CD4-positive, alpha-beta T cell (primary cell): ENCODE data around the gene TRIP11. TPM values are rescaled to one million over a fixed set of nuclear protein-coding genes. Genes with fewer than 3 reads are reported as not detected.

Experiments used
- ATAC-seq: fragments of 200-7000 bp; cut with Tn5 transposase; one replicate; pipeline ENCODE4 v1.10.0; 2022; ENCODE audit warnings: mild to moderate bottlenecking; ENCODE audit not compliant: poor library complexity
- CTCF ChIA-PET: fragments of 350-600 bp; sonication (Branson Sonifier 250); formaldehyde crosslinking; loops from one replicate; lab custom pipeline; 2021; ENCODE audit warnings: antibody characterized with exemption, inconsistent platforms; lab: Charles Lee
- POLR2A ChIA-PET: fragments of 350-600 bp; sonication (Branson Sonifier 250); formaldehyde crosslinking; loops from one replicate; lab custom pipeline; 2021; ENCODE audit warnings: antibody characterized with exemption, inconsistent platforms; lab: Charles Lee
- DNase-seq, 14 experiments: peaks; one replicate each; pipeline ENCODE4 v3.0.0-alpha.2; 2013 to 2020; ENCODE audit warnings: mixed read lengths in 2 of 14
- H3K27ac ChIP-seq, 2 donors: one replicate each; pipeline versions ENCODE4 v1.5.1 to v1.7.0; 2013; ENCODE audit warnings: low read length in 2 of 2, low read depth in 1 of 2, mild to moderate bottlenecking in 1 of 2
- H3K27me3 ChIP-seq, 2 experiments: 1 replicate in 1 of 2; 2 replicates in 1 of 2; pipeline versions ENCODE4 v1.6.1 to v1.7.0; 2013; ENCODE audit warnings: low read length in 2 of 2, control low read depth in 1 of 2, mild to moderate bottlenecking in 1 of 2, moderate library complexity in 1 of 2; ENCODE audit not compliant: insufficient read depth in 2 of 2, control insufficient read depth in 1 of 2
- H3K36me3 ChIP-seq: one replicate; pipeline ENCODE4 v1.6.1; 2013; ENCODE audit warnings: low read length, control low read depth; ENCODE audit not compliant: insufficient read depth
- H3K4me1 ChIP-seq: one replicate; pipeline ENCODE4 v1.6.1; 2013; ENCODE audit warnings: low read length, control low read depth; ENCODE audit not compliant: insufficient read depth
- H3K4me3 ChIP-seq: one replicate; pipeline ENCODE4 v1.5.1; 2013; ENCODE audit warnings: mild to moderate bottlenecking, low read length, moderate library complexity
- H3K9me3 ChIP-seq, 2 experiments: 1 replicate in 1 of 2; 2 replicates in 1 of 2; pipeline versions ENCODE4 v1.6.1 to v1.7.0; 2013; ENCODE audit warnings: low read length in 2 of 2, mild to moderate bottlenecking in 2 of 2, control low read depth in 1 of 2, moderate library complexity in 1 of 2; ENCODE audit not compliant: control insufficient read depth in 1 of 2, insufficient read depth in 1 of 2
- H3K27ac Mint-ChIP-seq: one replicate; pipeline ENCODE4 v1.8.0; 2020; ENCODE audit warnings: mixed read lengths
- H3K27me3 Mint-ChIP-seq: one replicate; pipeline ENCODE4 v1.8.0; 2021; ENCODE audit warnings: mixed read lengths
- H3K36me3 Mint-ChIP-seq: one replicate; pipeline ENCODE4 v1.8.0; 2021; ENCODE audit warnings: low read depth, mixed read lengths
- H3K4me1 Mint-ChIP-seq: one replicate; pipeline ENCODE4 v1.8.0; 2021; ENCODE audit warnings: low read depth, mixed read lengths
- H3K4me3 Mint-ChIP-seq: one replicate; pipeline ENCODE4 v1.8.0; 2020; ENCODE audit warnings: mild to moderate bottlenecking, mixed read lengths
- H3K9me3 Mint-ChIP-seq: one replicate; pipeline ENCODE4 v1.8.0; 2020; ENCODE audit warnings: mixed read lengths
- CTCF ChIP-seq: fragments of 200-600 bp; IDR thresholded peaks from one replicate; pipeline ENCODE4 v1.8.0; 2022; ENCODE audit warnings: antibody characterized with exemption, mild to moderate bottlenecking
- intact Hi-C, 2 experiments: fragments of 100-400 bp; cut with DNase I in 1 of 2; cut with micrococcal nuclease in 1 of 2; formaldehyde crosslinking; loops; one replicate each; pipeline versions ENCODE4 v1.15.1 to v1.9.0; 2023 to 2025; cut with DNase I, micrococcal nuclease
- total RNA-seq, 174 experiments: library from RNA in 2 of 174; stranded (reverse) in 2 of 174; gene quantifications; one replicate each; pipeline ENCODE4 v1.2.3 and lab custom pipeline; 2021 to 2026

TRIP11 gene
- total RNA-seq, 2 experiments from 2014 or later, result 30.0 to 31.2 TPM

- H3K27me3 Mint-ChIP-seq, result peaks cover 5% of the 10 kb centered on the region
- no peak for DNase-seq
- Histone ChIP-seq H3K4me1 (no peaks in the 10 kb centered on the region), H3K27ac (no peak overlapping the region), H3K36me3 (no peaks in the 10 kb centered on the region), H3K4me3 (no peak overlapping the region), H3K9me3 (no peaks in the 10 kb centered on the region), H3K27me3 (peaks cover 0 to 2% of the 10 kb centered on the region in 2 experiments)
- intact Hi-C loops, result no loop called here
- CTCF ChIA-PET, result no interaction called here
- POLR2A ChIA-PET, result interaction anchor here (0.6 kb wide), 1 partner anchor 83 kb away, joined by 4 read pairs; the partner anchor contains the start of gene TRIP11
- ATAC-seq, result no peak
- no peak overlapping the region for H3K27ac Mint-ChIP-seq
- H3K4me3 Mint-ChIP-seq, result no peak overlapping the region
- H3K9me3 Mint-ChIP-seq, result no peaks in the 10 kb centered on the region
- no peaks in the 10 kb centered on the region for H3K4me1 Mint-ChIP-seq
- no peaks in the 10 kb centered on the region for H3K36me3 Mint-ChIP-seq
- TF ChIP-seq CTCF, result no peak
These were observed 83.2 kb downstream of the TRIP11 start for GRCh38 chr14:91956616-91957015.

- no peak overlapping the region for H3K4me3 ChIP-seq
- no peaks in the 10 kb centered on the region for H3K9me3 ChIP-seq
- ATAC-seq (no peak), DNase-seq (no peak)
- CTCF ChIA-PET, result no interaction called here
- no peak for TF ChIP-seq CTCF
- H3K27ac ChIP-seq, result no peak overlapping the region
- H3K27me3 ChIP-seq, result peaks cover 0 to 2% of the 10 kb centered on the region in 2 experiments
- Mint-ChIP-seq H3K4me1 (no peaks in the 10 kb centered on the region), H3K27me3 (peaks cover 5% of the 10 kb centered on the region), H3K4me3 (no peak overlapping the region), H3K9me3 (no peaks in the 10 kb centered on the region), H3K36me3 (no peaks in the 10 kb centered on the region), H3K27ac (no peak overlapping the region)
- intact Hi-C loops, result no loop called here
- POLR2A ChIA-PET, result interaction anchor here (0.7 kb wide), 1 partner anchor 173 kb away, joined by 3 read pairs; no protein-coding TSS in a partner anchor
- H3K4me1 ChIP-seq, result no peaks in the 10 kb centered on the region
- H3K36me3 ChIP-seq, result no peaks in the 10 kb centered on the region
These were observed 84.7 kb downstream of the TRIP11 start for GRCh38 chr14:91955168-91955567.

- no peak for DNase-seq
- no peaks in the 10 kb centered on the region for H3K9me3 Mint-ChIP-seq
- Histone ChIP-seq H3K27ac (no peak overlapping the region), H3K9me3 (no peaks in the 10 kb centered on the region), H3K4me3 (no peak overlapping the region), H3K27me3 (peaks cover 0 to 2% of the 10 kb centered on the region in 2 experiments), H3K36me3 (no peaks in the 10 kb centered on the region), H3K4me1 (no peaks in the 10 kb centered on the region)
- H3K4me1 Mint-ChIP-seq, result peaks cover 3% of the 10 kb centered on the region
- no peak overlapping the region for H3K27ac Mint-ChIP-seq
- no peak overlapping the region for H3K4me3 Mint-ChIP-seq
- no peaks in the 10 kb centered on the region for H3K36me3 Mint-ChIP-seq
- ATAC-seq, result no peak
- intact Hi-C loops, result no loop called here
- POLR2A ChIA-PET, result no interaction called here
- peaks cover 7% of the 10 kb centered on the region for H3K27me3 Mint-ChIP-seq
- no peak for TF ChIP-seq CTCF
- CTCF ChIA-PET, result no interaction called here
These were observed 86.5 kb downstream of the TRIP11 start for GRCh38 chr14:91953170-91953985.
